KMS-11 (cell line): Measurements from ENCODE around the gene CASQ1.

Experiments used
- H2AFZ ChIP-seq: fragments of 200-600 bp; sonication (generic); 2 replicates; pipeline ENCODE4 v1.6.1; 2016; ENCODE audit warnings: antibody characterized with exemption, mixed run types, low read depth
- H3K27ac ChIP-seq: fragments of 200-600 bp; sonication (generic); 2 replicates; pipeline ENCODE4 v1.6.1; 2016; ENCODE audit warnings: mild to moderate bottlenecking, mixed run types
- H3K27me3 ChIP-seq: fragments of 200-600 bp; sonication (generic); 2 replicates; pipeline ENCODE4 v1.6.1; 2017; ENCODE audit warnings: mild to moderate bottlenecking, low read depth, mixed run types, moderate library complexity; ENCODE audit not compliant: insufficient read depth
- H3K36me3 ChIP-seq: fragments of 200-600 bp; sonication (generic); 2 replicates; pipeline ENCODE4 v1.6.1; 2017; ENCODE audit warnings: mild to moderate bottlenecking, mixed run types; ENCODE audit not compliant: insufficient read depth
- H3K4me1 ChIP-seq: fragments of 200-600 bp; sonication (generic); 2 replicates; pipeline ENCODE4 v1.6.1; 2016; ENCODE audit warnings: mild to moderate bottlenecking, low read depth, mixed run types; ENCODE audit not compliant: poor library complexity, severe bottlenecking
- H3K4me2 ChIP-seq: fragments of 200-600 bp; sonication (generic); 2 replicates; pipeline ENCODE4 v1.7.0; 2016; ENCODE audit warnings: mild to moderate bottlenecking, mixed run types
- H3K4me3 ChIP-seq: fragments of 200-600 bp; sonication (generic); IDR thresholded peaks from 2 replicates; pipeline ENCODE4 v1.6.1; 2017; ENCODE audit warnings: low read depth, low read length, mixed read lengths; ENCODE audit not compliant: insufficient read depth
- H3K79me2 ChIP-seq: fragments of 200-600 bp; sonication (generic); 2 replicates; pipeline ENCODE4 v1.6.1; 2016; ENCODE audit warnings: low read depth, mixed run types; ENCODE audit not compliant: insufficient read depth
- H3K9ac ChIP-seq: fragments of 200-600 bp; sonication (generic); 2 replicates; pipeline ENCODE4 v1.6.1; 2016; ENCODE audit warnings: mild to moderate bottlenecking, mixed run types
- H4K20me1 ChIP-seq: fragments of 200-600 bp; sonication (generic); 2 replicates; pipeline ENCODE4 v1.6.1; 2016; ENCODE audit warnings: mild to moderate bottlenecking, mixed run types; ENCODE audit not compliant: insufficient read depth
- TF ChIP-seq, protein P1 (sequence below): fragments of 200-600 bp; sonication (generic); conservative IDR thresholded peaks from 2 replicates; pipeline ENCODE4 v1.6.1; 2017; ENCODE audit warnings: low read depth, mild to moderate bottlenecking, antibody characterized with exemption, low read length, moderate library complexity, mixed read lengths

Gene CASQ1

DNA sequence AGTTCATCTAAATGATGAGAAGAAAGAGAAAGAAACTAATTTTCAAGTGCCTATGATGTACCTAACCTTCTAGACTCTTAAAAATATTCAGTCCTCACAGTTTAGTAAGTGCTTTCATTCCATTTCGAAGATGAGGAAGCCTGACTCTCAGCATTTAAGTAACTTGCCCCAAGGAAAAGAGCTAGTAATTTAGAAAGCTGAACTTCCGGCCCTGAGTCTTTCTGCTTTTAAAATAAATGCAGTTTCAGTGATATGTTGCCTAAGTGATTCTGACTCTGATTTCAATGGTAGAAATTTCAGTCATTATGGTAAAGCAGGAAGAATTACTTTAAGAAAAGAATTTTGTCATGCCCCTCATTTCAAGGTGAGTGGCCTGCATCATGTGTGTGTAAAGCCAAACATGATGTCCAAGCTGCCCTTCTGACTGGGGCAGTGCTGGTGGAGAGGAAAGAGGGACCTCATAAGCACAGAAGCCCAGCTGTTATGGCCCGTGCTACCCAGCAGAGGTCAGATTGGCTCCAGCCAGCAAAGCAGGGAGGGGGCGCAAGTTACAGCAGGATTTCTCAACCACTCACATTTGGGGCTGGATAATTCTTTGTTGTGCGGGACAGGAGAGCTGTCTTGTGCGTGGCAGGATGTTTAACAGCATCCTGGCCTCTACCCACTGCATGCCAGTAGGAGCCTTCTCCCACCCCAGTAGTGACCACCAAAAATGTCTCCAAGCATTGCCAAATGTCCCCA lies 28.2 kb upstream of the CASQ1 start:
- no peaks in the 10 kb centered on the region for H3K27me3 ChIP-seq
- no peaks in the 10 kb centered on the region for H3K79me2 ChIP-seq
- H3K4me2 ChIP-seq: no peak overlapping the region
- no peak overlapping the region for H2AFZ ChIP-seq
- TF ChIP-seq, protein P1, sequence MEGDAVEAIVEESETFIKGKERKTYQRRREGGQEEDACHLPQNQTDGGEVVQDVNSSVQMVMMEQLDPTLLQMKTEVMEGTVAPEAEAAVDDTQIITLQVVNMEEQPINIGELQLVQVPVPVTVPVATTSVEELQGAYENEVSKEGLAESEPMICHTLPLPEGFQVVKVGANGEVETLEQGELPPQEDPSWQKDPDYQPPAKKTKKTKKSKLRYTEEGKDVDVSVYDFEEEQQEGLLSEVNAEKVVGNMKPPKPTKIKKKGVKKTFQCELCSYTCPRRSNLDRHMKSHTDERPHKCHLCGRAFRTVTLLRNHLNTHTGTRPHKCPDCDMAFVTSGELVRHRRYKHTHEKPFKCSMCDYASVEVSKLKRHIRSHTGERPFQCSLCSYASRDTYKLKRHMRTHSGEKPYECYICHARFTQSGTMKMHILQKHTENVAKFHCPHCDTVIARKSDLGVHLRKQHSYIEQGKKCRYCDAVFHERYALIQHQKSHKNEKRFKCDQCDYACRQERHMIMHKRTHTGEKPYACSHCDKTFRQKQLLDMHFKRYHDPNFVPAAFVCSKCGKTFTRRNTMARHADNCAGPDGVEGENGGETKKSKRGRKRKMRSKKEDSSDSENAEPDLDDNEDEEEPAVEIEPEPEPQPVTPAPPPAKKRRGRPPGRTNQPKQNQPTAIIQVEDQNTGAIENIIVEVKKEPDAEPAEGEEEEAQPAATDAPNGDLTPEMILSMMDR: peak; percentile 43
- no peak overlapping the region for H3K27ac ChIP-seq
- H3K4me3 ChIP-seq: no peak overlapping the region
- no peak overlapping the region for H3K9ac ChIP-seq
- H3K36me3 ChIP-seq: no peaks in the 10 kb centered on the region
- H3K4me1 ChIP-seq: no peaks in the 10 kb centered on the region
- no peaks in the 10 kb centered on the region for H4K20me1 ChIP-seq

DNA sequence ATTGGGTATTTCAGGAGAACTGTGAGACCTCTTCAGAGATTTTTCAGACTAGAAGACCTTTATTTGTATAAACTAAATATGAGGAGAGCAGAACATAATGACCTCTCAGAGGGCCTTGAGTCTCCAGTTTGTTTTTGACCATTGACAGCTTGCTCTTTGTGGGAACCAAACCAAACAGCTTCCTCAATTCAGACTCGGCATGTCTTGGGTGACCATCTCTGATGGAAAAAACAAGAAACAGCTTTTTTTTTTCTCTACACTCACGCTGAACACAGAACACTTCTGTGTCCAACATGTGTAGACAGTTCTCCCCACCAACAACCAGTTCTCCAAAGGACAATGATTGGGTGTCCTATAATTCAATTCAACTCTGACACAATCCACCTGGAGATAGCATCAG lies 27.4 kb upstream of the CASQ1 start:
- Histone ChIP-seq H3K4me1 (no peaks in the 10 kb centered on the region), H3K4me2 (no peak overlapping the region), H3K79me2 (no peaks in the 10 kb centered on the region), H3K36me3 (no peaks in the 10 kb centered on the region), H3K27ac (no peak overlapping the region), H3K27me3 (no peaks in the 10 kb centered on the region), H3K9ac (no peak overlapping the region), H4K20me1 (no peaks in the 10 kb centered on the region), H3K4me3 (no peak overlapping the region), H2AFZ (no peak overlapping the region)
- TF ChIP-seq, protein P1: no peak

DNA sequence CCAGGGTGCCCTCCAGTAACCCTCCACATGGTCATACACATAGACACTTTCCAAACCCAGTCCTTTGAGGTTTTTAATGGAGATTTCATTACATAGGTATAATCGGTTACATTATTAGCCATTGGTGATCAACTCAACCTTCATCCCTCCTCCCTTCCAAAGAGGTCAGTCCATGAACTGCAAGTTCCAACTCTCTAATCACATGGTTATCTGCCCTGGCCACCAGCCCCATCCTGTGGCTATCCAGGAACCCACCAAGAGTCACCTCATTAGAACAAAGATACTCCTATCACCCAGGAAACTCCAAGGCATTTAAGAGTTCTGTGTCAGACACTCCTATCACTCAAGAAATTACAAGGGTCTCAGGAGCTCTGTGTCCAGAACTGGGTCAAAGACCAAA lies 26.8 kb upstream of the CASQ1 start:
- no peak overlapping the region for H3K27ac ChIP-seq
- TF ChIP-seq, protein P1: no peak
- no peak overlapping the region for H2AFZ ChIP-seq
- no peaks in the 10 kb centered on the region for H3K79me2 ChIP-seq
- H3K27me3 ChIP-seq: no peaks in the 10 kb centered on the region
- no peak overlapping the region for H3K4me3 ChIP-seq
- no peaks in the 10 kb centered on the region for H3K4me1 ChIP-seq
- no peak overlapping the region for H3K4me2 ChIP-seq
- H3K9ac ChIP-seq: no peak overlapping the region
- no peaks in the 10 kb centered on the region for H3K36me3 ChIP-seq
- no peaks in the 10 kb centered on the region for H4K20me1 ChIP-seq

DNA sequence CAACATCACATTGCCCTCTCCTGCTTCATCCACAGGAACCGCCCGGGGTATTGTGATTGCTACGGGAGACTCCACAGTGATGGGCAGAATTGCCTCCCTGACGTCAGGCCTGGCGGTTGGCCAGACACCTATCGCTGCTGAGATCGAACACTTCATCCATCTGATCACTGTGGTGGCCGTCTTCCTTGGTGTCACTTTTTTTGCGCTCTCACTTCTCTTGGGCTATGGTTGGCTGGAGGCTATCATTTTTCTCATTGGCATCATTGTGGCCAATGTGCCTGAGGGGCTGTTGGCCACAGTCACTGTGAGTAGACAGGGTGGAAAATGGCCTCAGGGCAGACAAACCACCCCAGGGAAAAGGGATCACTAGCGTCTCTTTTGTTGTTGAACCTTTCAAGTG lies 26.3 kb upstream of the CASQ1 start:
- Histone ChIP-seq H3K4me1 (no peaks in the 10 kb centered on the region), H3K4me3 (no peak overlapping the region), H2AFZ (no peak overlapping the region), H3K36me3 (no peaks in the 10 kb centered on the region), H3K27ac (no peak overlapping the region), H4K20me1 (no peaks in the 10 kb centered on the region), H3K9ac (no peak overlapping the region), H3K27me3 (no peaks in the 10 kb centered on the region), H3K79me2 (no peaks in the 10 kb centered on the region), H3K4me2 (no peak overlapping the region)
- TF ChIP-seq, protein P1: no peak
